ENCODE data around the gene LIN37.

The LIN37 gene

DNA sequence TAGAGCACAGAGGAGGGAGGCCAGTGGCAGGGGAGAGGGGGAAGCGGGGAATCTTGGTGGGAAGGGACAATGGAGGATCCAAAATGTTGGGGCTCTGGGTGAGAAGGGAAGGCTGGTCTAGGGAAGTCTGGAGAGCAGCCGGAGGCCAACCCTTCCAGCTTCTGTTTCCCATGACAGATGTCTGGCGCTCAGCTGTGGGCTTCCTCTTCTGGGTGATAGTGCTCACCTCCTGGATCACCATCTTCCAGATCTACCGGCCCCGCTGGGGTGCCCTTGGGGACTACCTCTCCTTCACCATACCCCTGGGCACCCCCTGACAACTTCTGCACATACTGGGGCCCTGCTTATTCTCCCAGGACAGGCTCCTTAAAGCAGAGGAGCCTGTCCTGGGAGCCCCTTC lies 1.8 kb upstream of the LIN37 start:
- FAIRE-seq = no peak
- no peak for DNase-seq (ENCODE audit: insufficient read length, low spot score)
- no peak for TF ChIP-seq PAX5 (IDR thresholded peaks at IDR 0.05; ENCODE audit: insufficient read depth, low read length, severe bottlenecking)
- no peak for TF ChIP-seq TAF1 (IDR thresholded peaks at IDR 0.05; ENCODE audit: low read depth, low read length)
- no peak for TF ChIP-seq SPI1 (IDR thresholded peaks at IDR 0.05; ENCODE audit: low read depth, low read length)

DNA sequence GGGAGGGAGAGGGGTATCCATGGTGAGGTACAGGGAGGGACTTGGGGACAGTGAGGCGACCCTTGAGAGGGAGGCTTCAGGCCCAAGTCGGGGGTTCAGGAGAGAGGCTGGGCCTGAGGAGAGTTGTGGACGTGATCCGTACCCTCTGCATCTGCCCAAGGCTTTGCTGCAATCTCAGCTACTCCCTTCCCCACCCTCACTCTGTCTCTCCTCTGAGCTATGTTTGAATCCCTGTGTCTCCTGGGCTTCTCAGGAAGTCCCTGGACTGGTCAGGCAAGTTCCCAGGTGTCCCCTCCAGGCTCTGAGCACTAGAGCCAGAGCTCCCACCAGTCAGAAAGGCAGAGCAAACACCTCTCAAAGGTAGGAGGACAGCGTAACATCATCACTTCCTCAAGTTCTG lies 1.8 kb downstream of the LIN37 start:
- DNase-seq (ENCODE audit: insufficient read length, low spot score) (no peak), FAIRE-seq (no peak)
- TF ChIP-seq POU2F2 (IDR thresholded peaks at IDR 0.05; ENCODE audit: low read depth, low read length) = no peak
- no peak for TF ChIP-seq POLR2A (IDR thresholded peaks at IDR 0.05; ENCODE audit: low read depth, low read length)
- no peak for TF ChIP-seq TAF1 (IDR thresholded peaks at IDR 0.05; ENCODE audit: low read depth, low read length)
- TF ChIP-seq PAX5 (IDR thresholded peaks at IDR 0.05; ENCODE audit: insufficient read depth, low read length, severe bottlenecking) = no peak

DNA sequence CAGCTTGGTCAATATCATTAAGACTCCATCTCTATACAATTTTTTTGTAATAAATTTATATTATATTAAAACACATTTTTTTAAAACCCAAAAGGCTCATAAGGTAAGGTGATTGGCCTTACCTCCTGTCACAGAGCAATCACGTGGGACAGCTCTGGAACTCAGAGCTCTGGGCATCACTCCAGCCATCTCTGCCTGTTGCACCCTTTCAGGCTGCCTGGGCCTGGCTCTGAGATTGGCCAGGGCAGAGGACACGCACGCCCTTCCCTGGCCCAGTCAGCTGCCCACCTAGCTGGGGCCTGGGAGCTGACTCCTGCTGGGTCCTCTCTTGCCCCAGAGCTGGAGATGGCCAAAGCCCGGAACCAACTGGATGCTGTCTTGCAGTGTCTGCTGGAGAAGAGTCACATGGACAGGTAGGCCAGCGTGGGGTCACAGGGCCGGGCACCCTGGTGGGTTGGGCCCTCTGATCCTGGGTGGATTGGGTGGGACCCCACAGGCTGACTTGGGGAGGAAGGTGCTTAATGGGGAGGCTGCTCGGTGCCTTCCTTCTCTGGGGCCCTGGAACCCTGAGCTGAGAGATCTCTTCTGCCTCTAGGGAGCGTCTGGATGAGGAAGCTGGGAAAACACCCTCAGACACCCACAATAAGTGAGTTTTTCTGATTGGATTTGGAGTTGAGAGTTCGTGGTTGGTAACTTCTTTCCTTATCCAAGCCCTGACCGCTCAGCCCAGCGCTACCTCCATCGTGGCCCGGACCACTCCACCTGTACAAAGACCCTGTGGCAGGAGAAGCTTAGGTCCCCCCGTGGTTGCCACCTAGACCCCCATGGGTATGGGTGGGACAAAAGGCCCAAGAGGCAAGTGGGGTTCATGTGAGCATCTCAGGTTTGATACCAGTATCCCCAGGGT lies 3.7 kb downstream of the LIN37 start:
- TF ChIP-seq POU2F2 (IDR thresholded peaks at IDR 0.05; ENCODE audit: low read depth, low read length) (no peak), POLR2AphosphoS5 (IDR thresholded peaks at IDR 0.05; ENCODE audit: low read depth, low read length) (no peak), POLR2A (IDR thresholded peaks at IDR 0.05; ENCODE audit: low read depth, low read length) (no peak), PAX5 (IDR thresholded peaks at IDR 0.05; ENCODE audit: insufficient read depth, low read length, severe bottlenecking) (no peak), SPI1 (IDR thresholded peaks at IDR 0.05; ENCODE audit: low read depth, low read length) (no peak), TAF1 (IDR thresholded peaks at IDR 0.05; ENCODE audit: low read depth, low read length) (no peak)
- FAIRE-seq (no peak), DNase-seq (ENCODE audit: insufficient read length, low spot score) (no peak)

DNA sequence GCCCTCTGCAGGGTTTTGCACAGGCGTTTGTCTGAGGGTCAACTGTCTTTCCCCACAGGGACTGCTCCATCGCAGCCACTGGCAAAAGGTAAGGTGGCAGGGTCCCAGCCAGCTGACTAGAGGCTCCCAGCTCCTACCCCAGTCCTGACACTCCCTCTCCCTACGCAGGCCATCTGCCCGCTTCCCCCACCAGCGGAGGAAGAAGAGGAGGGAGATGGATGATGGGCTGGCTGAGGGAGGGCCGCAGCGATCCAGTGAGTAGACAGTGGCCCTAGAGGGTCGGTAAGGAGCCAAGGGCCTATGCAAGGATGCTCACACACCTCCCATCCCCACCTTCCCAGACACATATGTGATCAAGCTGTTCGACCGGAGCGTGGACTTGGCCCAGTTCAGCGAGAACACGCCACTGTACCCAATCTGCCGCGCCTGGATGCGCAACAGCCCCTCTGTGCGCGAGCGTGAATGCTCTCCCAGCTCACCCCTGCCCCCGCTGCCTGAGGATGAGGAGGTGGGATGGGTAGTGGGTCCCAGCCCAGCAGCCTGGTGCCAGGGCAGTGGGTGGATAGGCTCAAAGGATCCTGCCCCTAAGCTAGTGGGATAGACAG lies 4.5 kb downstream of the LIN37 start:
- FAIRE-seq (no peak), DNase-seq (ENCODE audit: insufficient read length, low spot score) (no peak)
- TF ChIP-seq SPI1 (IDR thresholded peaks at IDR 0.05; ENCODE audit: low read depth, low read length) (no peak), TAF1 (IDR thresholded peaks at IDR 0.05; ENCODE audit: low read depth, low read length) (no peak), POLR2A (IDR thresholded peaks at IDR 0.05; ENCODE audit: low read depth, low read length) (no peak), PAX5 (IDR thresholded peaks at IDR 0.05; ENCODE audit: insufficient read depth, low read length, severe bottlenecking) (no peak), POLR2AphosphoS5 (IDR thresholded peaks at IDR 0.05; ENCODE audit: low read depth, low read length) (no peak), POU2F2 (IDR thresholded peaks at IDR 0.05; ENCODE audit: low read depth, low read length) (no peak)

DNA sequence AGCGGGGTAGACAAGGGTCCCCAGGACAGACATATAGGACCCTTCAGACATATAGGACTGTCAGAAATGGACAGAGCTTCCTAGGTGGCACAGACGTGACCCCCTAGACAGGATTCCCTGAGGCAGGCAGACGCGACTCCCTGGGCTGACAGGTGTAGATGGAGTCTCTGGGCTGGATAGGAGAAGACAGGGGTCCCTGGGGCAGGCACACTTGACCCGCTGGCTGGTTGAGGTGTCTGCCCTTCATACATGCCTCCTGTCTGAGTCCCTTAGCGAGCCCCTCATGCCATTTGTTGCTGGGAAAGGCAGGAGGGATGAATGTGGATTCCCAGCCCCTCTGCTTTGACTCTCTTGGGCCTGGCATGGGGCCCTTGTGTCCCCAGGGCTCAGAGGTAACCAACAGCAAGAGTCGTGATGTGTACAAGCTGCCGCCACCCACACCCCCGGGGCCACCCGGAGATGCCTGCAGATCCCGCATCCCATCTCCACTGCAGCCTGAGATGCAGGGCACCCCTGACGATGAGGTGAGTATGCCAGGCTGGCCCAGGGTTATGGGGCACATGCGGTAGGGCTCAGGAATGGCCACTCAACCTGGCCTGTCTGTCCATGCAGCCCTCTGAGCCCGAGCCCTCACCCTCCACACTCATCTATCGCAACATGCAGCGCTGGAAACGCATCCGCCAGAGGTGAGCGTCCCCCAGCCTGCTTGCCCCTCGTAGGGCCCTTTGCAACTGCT lies 5.4 kb downstream of the LIN37 start:
- no peak for TF ChIP-seq SPI1 (IDR thresholded peaks at IDR 0.05; ENCODE audit: low read depth, low read length)
- no peak for TF ChIP-seq POLR2AphosphoS5 (IDR thresholded peaks at IDR 0.05; ENCODE audit: low read depth, low read length)
- no peak for TF ChIP-seq POLR2A (IDR thresholded peaks at IDR 0.05; ENCODE audit: low read depth, low read length)
- TF ChIP-seq TAF1 (IDR thresholded peaks at IDR 0.05; ENCODE audit: low read depth, low read length) = no peak
- no peak for FAIRE-seq
- no peak for DNase-seq (ENCODE audit: insufficient read length, low spot score)

DNA sequence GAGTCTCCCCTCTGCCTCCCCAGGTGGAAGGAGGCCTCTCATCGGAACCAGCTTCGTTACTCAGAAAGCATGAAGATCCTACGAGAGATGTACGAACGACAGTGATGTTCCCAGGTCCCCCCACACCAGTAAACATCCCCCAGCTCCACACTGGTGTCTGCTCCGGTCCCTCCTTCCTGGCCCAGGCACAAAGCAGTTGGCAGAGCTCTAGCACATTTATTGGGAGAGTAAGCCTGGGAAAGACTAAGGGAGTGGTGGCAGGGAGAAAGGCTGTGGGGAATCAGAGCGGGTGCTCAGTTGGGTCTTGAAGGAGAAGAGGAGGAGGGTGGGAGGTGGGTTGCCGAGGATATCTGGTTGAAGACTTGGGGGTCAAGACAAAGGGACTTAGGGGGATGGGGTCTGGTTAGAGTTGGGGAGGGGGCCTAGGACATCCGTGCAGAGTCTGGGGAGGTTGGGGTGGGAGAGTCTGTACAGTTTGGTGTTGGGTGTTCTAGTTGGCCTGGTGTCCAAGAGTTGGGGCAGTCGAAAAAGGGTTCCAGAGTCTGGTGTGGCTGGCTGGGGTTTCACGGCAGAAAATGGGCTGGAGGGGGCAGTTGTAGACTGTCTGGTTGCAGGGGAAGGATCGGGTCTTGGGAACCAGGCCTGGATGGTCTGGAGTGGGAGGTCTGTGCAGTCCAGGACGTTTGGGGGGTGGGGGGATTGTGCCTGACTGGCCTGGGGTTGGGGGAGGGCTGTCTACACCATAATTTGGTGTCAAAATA lies 6.2 kb downstream of the LIN37 start:
- no peak for DNase-seq (ENCODE audit: insufficient read length, low spot score)
- TF ChIP-seq POLR2A (IDR thresholded peaks at IDR 0.05; ENCODE audit: low read depth, low read length) (no peak), PAX5 (IDR thresholded peaks at IDR 0.05; ENCODE audit: insufficient read depth, low read length, severe bottlenecking) (no peak), TAF1 (IDR thresholded peaks at IDR 0.05; ENCODE audit: low read depth, low read length) (no peak), POLR2AphosphoS5 (IDR thresholded peaks at IDR 0.05; ENCODE audit: low read depth, low read length) (no peak), POU2F2 (IDR thresholded peaks at IDR 0.05; ENCODE audit: low read depth, low read length) (no peak), SPI1 (IDR thresholded peaks at IDR 0.05; ENCODE audit: low read depth, low read length) (no peak)

DNA sequence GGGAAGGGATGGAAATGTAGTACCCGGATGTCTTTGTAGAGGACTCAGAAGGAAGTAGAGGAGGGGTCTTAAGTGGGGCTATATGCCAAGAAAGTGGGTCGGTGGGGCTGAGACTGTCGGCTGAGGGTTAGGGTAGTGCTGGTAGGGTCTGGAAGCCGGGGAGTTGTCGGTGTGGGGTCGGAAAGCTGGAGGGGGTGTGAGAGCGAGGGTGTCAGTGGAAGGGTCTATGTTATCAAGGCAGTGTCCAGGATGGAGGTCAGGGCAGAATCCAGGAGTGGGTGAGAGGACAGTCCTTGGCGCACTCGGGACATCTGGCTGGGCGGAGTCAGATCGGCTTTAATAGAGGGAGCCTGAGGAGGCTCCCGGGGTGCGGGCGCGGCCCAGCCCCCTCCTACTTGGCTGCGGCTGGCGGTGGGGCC lies 6.8 kb downstream of the LIN37 start:
- FAIRE-seq (no peak), DNase-seq (ENCODE audit: insufficient read length, low spot score) (no peak)
- TF ChIP-seq TAF1 (IDR thresholded peaks at IDR 0.05; ENCODE audit: low read depth, low read length) = no peak
- no peak for TF ChIP-seq POLR2AphosphoS5 (IDR thresholded peaks at IDR 0.05; ENCODE audit: low read depth, low read length)
- no peak for TF ChIP-seq SPI1 (IDR thresholded peaks at IDR 0.05; ENCODE audit: low read depth, low read length)
- TF ChIP-seq PAX5 (IDR thresholded peaks at IDR 0.05; ENCODE audit: insufficient read depth, low read length, severe bottlenecking) = no peak
- TF ChIP-seq POU2F2 (IDR thresholded peaks at IDR 0.05; ENCODE audit: low read depth, low read length) = no peak
- TF ChIP-seq POLR2A (IDR thresholded peaks at IDR 0.05; ENCODE audit: low read depth, low read length) = no peak

More for the DNA sequence above, 6.2 kb downstream of the LIN37 start:
- FAIRE-seq = no peak

DNA sequence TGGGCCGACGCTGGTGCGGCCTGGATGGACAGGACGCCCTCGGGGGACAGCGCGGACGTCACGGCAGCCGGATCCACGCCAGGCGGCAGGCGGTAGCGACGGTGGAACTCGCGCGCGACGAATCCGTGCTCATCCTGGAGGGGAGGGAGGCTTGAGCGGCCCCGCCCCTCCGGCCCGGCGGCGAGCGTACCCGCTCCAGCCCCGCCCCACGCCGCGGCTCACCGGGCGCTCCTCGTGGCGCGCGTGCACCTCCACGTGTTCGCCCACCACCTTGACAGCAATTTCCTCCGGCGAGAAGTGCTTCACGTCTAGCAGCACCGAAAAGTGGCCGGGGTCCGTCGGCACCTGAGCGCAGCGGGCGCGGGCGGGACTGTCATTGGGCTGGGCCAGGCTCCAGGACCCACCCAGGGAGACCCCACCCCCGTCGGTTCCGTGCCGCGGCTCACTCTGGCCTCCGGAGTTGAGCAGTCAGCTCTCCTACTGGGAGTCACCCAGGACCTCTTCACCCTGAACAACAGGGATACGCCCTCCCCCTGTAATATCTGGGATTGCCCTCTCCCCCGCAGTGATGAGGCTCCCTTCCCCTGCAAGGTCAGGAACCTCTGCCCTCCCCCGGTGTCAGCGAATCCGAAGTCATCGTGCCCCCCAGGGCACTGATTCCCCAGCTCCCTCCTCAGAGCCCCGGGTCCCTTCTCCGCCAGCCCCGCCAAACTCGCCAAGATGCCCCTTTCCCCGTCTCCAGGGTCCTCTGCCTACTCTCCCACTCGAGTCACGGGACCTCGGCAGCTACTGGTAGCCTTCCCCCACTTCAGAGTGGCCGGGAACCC lies 7.4 kb downstream of the LIN37 start:
- no peak for DNase-seq (ENCODE audit: insufficient read length, low spot score)
- TF ChIP-seq POLR2A (IDR thresholded peaks at IDR 0.05; ENCODE audit: low read depth, low read length) (no peak), SPI1 (IDR thresholded peaks at IDR 0.05; ENCODE audit: low read depth, low read length) (no peak), POLR2AphosphoS5 (IDR thresholded peaks at IDR 0.05; ENCODE audit: low read depth, low read length) (no peak), PAX5 (IDR thresholded peaks at IDR 0.05; ENCODE audit: insufficient read depth, low read length, severe bottlenecking) (no peak), TAF1 (IDR thresholded peaks at IDR 0.05; ENCODE audit: low read depth, low read length) (no peak), POU2F2 (IDR thresholded peaks at IDR 0.05; ENCODE audit: low read depth, low read length) (no peak)
- FAIRE-seq = no peak
